Measurements from ENCODE around the gene LTBP1. TPM values are rescaled to one million over a fixed set of nuclear protein-coding genes. Genes with fewer than 3 reads are reported as not detected.

LTBP1 gene
- polyA plus RNA-seq, 3 donors from 2014 or later = 0.58 to 2.0 TPM; not detected in 1

DNA sequence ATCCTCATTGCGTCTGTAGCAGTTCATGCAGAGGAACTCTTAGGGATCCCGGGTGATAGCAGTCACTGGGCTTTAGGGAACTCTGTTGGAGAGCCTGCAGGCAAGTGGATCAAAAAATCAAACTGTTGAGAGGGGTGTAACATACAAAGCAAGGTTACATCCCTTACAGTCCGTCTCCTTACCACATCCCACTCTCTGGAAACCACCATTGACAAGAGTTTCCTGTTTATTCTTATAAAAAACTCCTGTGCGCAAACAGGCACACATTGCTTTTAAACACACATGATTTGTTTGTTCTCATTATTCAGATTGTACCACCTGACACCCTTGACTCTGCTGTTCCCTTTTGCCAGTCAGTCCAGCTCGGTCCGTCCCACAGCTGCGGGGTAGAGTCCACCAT is 137.7 kb downstream of the LTBP1 start:
- DNase-seq = no peak
- no peaks in the 10 kb centered on the region for H3K4me1 Mint-ChIP-seq
- no peaks in the 10 kb centered on the region for H3K9me3 Mint-ChIP-seq
- H3K36me3 Mint-ChIP-seq = no peaks in the 10 kb centered on the region
- H3K27ac Mint-ChIP-seq = no peak overlapping the region
- H3K27me3 Mint-ChIP-seq (ENCODE audit: low read depth in 3 of 3) = peaks cover 0 to 10% (median 5%) of the 10 kb centered on the region in 3 donors
- H3K4me3 Mint-ChIP-seq = peak overlapping the region in 1 of 5 donors; percentile 8

DNA sequence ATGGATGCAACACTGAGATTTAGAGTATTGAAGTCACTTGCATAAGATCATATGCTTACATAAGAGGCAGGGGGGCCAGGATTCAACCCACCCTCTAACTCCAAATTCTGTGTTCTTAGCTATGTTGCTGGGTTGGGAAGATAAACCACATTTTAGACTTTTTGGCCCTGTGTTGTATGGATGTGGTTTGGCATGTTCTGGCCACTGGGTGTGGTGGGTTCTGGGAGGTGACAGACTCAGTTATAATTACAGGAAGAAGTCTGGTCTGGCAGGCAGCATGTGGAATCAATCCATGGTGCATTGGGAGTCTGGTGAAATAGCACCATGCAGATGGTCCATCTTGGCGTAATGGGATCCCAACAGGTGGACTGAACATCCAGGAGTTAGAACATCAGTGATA is 138.9 kb downstream of the LTBP1 start:
- Mint-ChIP-seq H3K4me3 (no peak overlapping the region), H3K27me3 (ENCODE audit: low read depth in 3 of 3) (peaks cover 0 to 8% (median 5%) of the 10 kb centered on the region in 3 donors)

DNA sequence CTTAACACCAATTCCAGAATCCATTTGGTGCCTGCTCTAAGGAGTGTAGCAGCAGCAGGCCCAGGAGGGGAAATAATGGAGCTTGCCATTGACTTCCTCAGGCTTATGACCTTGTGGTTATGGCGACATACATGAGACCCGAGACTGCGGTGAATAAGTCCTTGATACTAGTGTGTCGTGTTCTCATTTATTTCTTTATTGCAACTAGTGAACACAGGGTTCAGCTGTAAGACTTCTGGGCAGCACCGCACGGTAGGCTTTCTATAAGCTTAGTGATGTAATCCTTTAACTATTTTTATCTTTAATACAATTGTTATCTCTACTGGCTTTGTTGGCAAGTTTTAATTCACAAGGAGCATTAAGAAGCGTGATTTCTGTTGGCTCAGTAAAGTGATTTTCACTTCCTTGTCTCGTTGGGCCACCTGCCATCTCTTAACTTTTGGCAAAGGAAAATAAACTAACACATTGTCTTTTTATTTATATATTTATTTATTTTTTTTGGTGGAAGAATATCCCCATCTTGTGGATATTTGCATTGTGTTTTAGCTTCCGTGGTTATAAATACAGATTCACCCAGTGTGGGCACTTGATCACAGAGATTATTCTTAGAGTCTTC is 139.8 kb downstream of the LTBP1 start:
- no peak overlapping the region for H3K27ac Mint-ChIP-seq
- H3K27me3 Mint-ChIP-seq (ENCODE audit: low read depth in 3 of 3) = peaks cover 0 to 9% (median 5%) of the 10 kb centered on the region in 3 donors
- H3K4me1 Mint-ChIP-seq = no peaks in the 10 kb centered on the region
- DNase-seq = no peak
- H3K4me3 Mint-ChIP-seq = no peak overlapping the region
- no peaks in the 10 kb centered on the region for H3K9me3 Mint-ChIP-seq
- no peaks in the 10 kb centered on the region for H3K36me3 Mint-ChIP-seq

More for the DNA sequence above, 138.9 kb downstream of the LTBP1 start:
- no peak for DNase-seq
- no peak overlapping the region for H3K27ac Mint-ChIP-seq
- H3K4me1 Mint-ChIP-seq = no peaks in the 10 kb centered on the region
- no peaks in the 10 kb centered on the region for H3K36me3 Mint-ChIP-seq
- no peaks in the 10 kb centered on the region for H3K9me3 Mint-ChIP-seq

DNA sequence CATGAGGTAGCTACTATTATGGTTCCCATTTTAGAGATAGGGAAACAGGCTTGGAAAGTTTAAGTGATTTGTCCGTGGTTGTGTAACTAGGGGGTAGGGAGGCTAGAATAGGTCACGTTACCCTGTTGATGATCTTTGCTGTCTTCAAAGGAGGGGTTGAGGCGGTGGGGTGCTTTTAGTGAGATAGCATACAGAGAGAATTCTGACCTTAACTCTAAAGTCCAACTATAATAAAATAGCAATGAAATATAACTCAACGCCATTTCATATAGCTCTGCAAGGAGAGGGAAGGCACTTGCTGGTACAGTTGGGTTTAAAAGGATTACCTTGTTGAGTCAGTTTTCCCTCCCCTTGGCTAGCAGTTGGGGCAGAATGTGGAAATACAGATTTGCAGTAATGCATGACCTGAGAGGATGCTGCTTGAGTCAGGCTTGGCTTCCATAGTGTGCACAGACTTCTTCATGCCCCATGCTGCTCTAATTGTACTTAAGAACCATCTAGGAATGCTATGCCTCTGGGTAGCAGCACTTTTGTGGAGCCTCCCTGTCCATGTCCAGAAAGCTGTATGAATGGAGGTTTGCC is 143.9 kb downstream of the LTBP1 start:
- no peaks in the 10 kb centered on the region for H3K36me3 Mint-ChIP-seq
- no peak overlapping the region for H3K4me3 Mint-ChIP-seq
- no peaks in the 10 kb centered on the region for H3K4me1 Mint-ChIP-seq
- H3K9me3 Mint-ChIP-seq = no peaks in the 10 kb centered on the region
- DNase-seq = no peak
- H3K27me3 Mint-ChIP-seq (ENCODE audit: low read depth in 3 of 3) = peaks cover 0 to 10% (median 5%) of the 10 kb centered on the region in 3 donors
- H3K27ac Mint-ChIP-seq = no peak overlapping the region

DNA sequence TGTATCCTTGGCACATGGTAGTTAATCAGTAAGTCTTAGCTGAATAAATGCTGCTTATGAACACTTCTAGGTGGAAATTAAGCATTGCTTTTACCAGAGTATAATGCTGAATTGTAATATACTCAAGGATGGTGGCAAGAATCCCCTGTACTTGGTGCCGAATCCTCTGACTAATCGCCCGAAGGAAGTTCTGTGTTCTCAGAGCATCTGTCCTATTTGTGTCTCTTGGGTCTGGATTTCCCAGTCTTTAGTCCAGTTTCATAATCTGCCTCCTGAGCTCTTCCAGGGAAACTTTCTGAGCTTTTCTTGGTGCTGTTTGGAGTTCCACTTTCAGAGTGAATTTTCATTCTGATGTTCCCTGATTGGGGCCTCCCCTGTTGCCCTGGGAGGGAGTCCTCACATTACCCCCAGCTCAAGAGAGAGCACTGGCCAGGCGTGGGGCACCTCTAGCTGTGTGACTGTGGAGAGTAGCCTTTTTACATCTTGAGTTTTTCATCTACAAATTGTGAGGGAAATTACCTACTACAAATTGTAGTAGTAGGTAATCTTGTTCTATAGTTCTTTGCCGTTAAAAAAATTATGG is 144.9 kb downstream of the LTBP1 start:
- no peaks in the 10 kb centered on the region for H3K4me1 Mint-ChIP-seq
- peaks cover 0 to 9% (median 3%) of the 10 kb centered on the region in 3 donors for H3K27me3 Mint-ChIP-seq (ENCODE audit: low read depth in 3 of 3)
- no peak overlapping the region for H3K4me3 Mint-ChIP-seq
- DNase-seq = no peak
- H3K36me3 Mint-ChIP-seq = no peaks in the 10 kb centered on the region
- no peak overlapping the region for H3K27ac Mint-ChIP-seq
- H3K9me3 Mint-ChIP-seq = no peaks in the 10 kb centered on the region

DNA sequence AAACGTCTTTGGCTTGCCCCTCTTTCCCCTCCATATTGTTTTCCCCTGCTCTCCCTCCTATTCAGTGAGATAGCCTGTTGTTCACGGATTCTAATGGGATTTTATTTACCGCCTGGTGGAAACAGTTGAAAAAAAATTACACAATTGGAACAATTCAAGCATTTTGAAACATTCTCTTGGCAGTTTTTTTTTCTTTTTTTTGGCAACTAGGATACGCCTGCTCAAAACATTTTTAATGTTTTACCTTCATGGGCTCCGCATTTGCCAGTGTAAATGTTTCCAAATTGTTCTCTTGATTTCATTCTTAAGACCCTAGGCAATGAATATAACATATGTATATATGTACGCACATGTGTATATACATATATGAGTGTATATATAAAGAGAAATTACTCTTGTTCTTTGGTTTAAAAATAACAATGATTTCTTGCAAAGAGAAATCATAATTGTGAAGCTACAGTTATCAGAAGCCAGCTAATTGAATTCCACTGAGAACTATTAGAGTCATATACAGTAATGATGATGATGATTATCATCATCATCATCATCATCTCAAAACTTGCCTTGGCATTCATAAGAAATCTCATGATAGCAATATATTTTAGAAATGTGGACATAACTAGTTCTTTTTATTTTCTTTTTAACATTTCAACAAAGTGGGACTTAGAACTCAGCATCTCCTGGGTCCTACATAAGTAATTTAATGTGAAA is 146.7 kb downstream of the LTBP1 start:
- H3K27me3 Mint-ChIP-seq (ENCODE audit: low read depth in 3 of 3) = peaks cover 0 to 6% (median 0%) of the 10 kb centered on the region in 3 donors
- H3K9me3 Mint-ChIP-seq = peaks cover 0 to 1% (median 0%) of the 10 kb centered on the region in 6 donors
- DNase-seq = no peak
- no peaks in the 10 kb centered on the region for H3K4me1 Mint-ChIP-seq
- no peak overlapping the region for H3K4me3 Mint-ChIP-seq
- H3K27ac Mint-ChIP-seq = no peak overlapping the region
- no peaks in the 10 kb centered on the region for H3K36me3 Mint-ChIP-seq

DNA sequence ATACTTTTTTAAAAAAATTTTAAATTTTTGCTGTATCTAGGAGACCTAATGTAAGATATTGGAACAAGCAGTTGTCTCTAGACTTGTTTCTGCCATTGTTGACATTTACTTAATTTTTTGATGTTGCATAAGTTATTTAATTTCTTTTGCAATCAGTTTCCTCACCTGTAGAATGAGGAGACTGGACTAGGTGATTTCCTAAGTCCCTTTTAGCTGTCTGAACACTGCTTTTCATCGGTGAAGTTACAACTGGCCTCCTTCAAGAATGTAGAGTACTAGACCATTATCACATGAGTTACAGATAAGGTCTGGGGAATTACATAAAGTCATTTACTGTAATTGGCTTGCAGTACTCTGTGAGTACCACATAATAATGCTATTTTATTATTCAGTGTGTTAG is 147.6 kb downstream of the LTBP1 start:
- Mint-ChIP-seq H3K9me3 (peaks cover 0 to 2% (median 0%) of the 10 kb centered on the region in 6 donors), H3K4me3 (no peak overlapping the region)

DNA sequence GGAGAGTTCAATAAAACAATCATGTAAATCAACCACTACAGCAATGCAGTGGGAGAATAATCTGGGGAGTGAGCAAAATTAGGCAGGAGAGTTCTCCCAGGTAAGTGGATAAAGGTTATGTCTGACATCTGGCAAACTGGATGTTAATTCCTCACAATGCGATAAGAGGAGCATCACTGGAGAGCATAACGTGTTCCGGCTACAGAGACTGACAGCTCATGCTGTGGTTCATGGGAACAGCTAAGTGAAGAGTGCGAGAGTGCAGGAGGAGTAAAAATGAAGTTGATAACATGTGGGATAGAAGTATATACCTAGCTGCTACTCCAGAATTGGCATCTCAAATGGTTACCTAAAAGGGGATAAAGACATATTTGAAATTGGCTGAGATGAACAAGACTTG is 153.2 kb downstream of the LTBP1 start:
- Mint-ChIP-seq H3K27me3 (ENCODE audit: low read depth in 3 of 3) (peaks cover 0 to 11% (median 2%) of the 10 kb centered on the region in 3 donors), H3K4me1 (no peaks in the 10 kb centered on the region), H3K27ac (no peak overlapping the region)

More for the DNA sequence above, 147.6 kb downstream of the LTBP1 start:
- H3K36me3 Mint-ChIP-seq = no peaks in the 10 kb centered on the region
- H3K27ac Mint-ChIP-seq = no peak overlapping the region
- no peaks in the 10 kb centered on the region for H3K4me1 Mint-ChIP-seq
- H3K27me3 Mint-ChIP-seq (ENCODE audit: low read depth in 3 of 3) = peaks cover 0 to 5% (median 0%) of the 10 kb centered on the region in 3 donors
- DNase-seq = no peak

DNA sequence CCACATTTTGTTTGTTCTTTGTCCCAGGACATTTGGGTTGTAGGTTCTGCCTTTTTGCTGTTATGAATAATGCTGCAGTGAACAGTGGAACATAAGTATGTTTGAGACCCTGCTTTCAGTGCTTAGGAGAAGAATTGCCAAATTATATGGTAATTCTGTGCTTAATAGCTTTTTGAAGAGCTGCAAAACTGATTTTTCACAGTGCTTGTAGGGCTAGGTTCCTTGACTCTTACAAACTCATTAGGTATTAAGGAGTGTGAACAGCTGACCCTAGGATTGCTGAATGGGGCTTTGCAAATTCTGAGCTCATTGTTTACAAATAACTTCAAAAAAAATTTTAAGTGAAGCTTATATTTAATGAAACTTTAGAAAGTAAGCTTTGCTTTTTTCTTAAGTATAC is 154.2 kb downstream of the LTBP1 start:
- H3K4me3 Mint-ChIP-seq = no peak overlapping the region
- DNase-seq = no peak
- no peak overlapping the region for H3K27ac Mint-ChIP-seq
- H3K36me3 Mint-ChIP-seq = no peaks in the 10 kb centered on the region
- no peaks in the 10 kb centered on the region for H3K4me1 Mint-ChIP-seq
- peaks cover 0 to 2% (median 0%) of the 10 kb centered on the region in 6 donors for H3K9me3 Mint-ChIP-seq
- H3K27me3 Mint-ChIP-seq (ENCODE audit: low read depth in 3 of 3) = peaks cover 0 to 11% (median 2%) of the 10 kb centered on the region in 3 donors

More for the DNA sequence above, 153.2 kb downstream of the LTBP1 start:
- Mint-ChIP-seq H3K36me3 (no peaks in the 10 kb centered on the region), H3K4me3 (no peak overlapping the region), H3K9me3 (peaks cover 0 to 2% (median 0%) of the 10 kb centered on the region in 6 donors)
- no peak for DNase-seq

DNA sequence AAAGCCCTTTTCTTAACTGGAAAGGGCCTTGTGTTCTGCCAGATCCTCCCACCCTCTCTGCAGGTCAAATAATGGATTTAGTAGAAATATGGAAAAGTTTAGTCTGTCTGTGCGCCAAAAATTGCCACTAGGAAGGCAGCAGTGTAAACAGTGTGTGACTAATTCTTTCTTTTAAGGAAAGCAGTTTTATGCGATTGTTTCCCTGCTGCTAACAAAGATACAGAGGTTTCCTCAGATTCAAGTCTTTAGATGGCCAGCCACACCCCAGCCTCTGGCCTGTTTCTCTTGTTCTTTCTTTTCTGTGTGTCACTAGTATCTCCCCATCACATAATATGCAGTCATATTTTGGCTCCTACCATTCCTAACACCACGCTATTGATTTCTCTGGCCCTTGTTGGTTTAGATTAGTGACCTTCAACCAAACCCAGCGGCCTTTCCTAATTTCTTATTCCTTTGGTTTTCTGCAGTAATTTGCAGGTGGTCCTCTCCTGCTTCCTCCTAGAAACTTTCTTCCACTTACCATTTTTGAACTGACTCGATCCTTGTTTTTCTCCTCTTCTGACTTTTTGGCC is 157.4 kb downstream of the LTBP1 start:
- H3K4me1 Mint-ChIP-seq = no peaks in the 10 kb centered on the region
- H3K27ac Mint-ChIP-seq = no peak overlapping the region
- DNase-seq = no peak
- peaks cover 0 to 15% (median 2%) of the 10 kb centered on the region in 3 donors for H3K27me3 Mint-ChIP-seq (ENCODE audit: low read depth in 3 of 3)
- H3K4me3 Mint-ChIP-seq = no peak overlapping the region
- H3K36me3 Mint-ChIP-seq = no peaks in the 10 kb centered on the region
- H3K9me3 Mint-ChIP-seq = peaks cover 0 to 2% (median 0%) of the 10 kb centered on the region in 6 donors

DNA sequence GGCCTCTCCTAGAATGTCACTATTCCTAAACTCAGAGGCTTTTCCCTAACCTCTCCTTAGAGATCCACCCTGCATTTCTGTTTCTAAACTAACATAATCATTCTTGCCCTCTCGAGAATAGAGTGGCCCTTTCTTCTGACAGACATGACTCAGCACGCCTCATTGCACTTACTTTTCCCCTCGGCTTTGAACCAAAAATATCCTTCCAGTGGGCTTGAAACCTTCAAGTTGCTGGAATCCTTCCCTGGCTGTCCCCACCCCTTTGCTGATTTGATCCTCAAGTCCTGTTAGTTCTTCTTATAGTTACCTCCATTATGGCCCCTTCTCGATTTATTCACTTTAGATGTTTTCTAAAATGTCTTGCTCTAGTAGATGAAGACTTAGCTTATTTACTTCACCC is 158.0 kb downstream of the LTBP1 start:
- no peak for DNase-seq
- Mint-ChIP-seq H3K9me3 (peaks cover 0 to 2% (median 0%) of the 10 kb centered on the region in 6 donors), H3K4me1 (no peaks in the 10 kb centered on the region), H3K27me3 (ENCODE audit: low read depth in 3 of 3) (peaks cover 0 to 15% (median 2%) of the 10 kb centered on the region in 3 donors), H3K27ac (no peak overlapping the region), H3K36me3 (no peaks in the 10 kb centered on the region), H3K4me3 (no peak overlapping the region)

DNA sequence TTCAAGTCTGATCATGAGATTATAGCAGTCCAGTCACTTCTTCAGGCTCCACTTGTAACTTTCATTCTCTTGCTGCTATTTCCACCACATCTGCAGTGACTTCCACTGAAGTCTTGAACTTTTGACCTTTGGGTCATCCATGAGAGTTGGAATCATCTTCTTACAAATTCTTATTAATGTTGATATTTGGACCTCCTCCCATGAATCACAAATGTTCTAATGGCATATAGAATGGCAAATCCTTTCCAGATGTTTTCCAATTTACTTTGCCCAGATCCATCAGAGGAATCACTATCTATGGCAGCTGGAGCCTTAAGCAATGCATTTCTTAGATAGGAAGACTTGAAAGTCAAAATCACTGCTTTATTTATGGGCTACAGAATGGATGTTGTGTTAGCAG is 159.4 kb downstream of the LTBP1 start:
- Mint-ChIP-seq H3K36me3 (no peaks in the 10 kb centered on the region), H3K4me3 (no peak overlapping the region), H3K4me1 (no peaks in the 10 kb centered on the region), H3K9me3 (peaks cover 0 to 2% (median 0%) of the 10 kb centered on the region in 6 donors), H3K27ac (no peak overlapping the region), H3K27me3 (ENCODE audit: low read depth in 3 of 3) (peaks cover 2 to 20% (median 3%) of the 10 kb centered on the region in 3 donors)
- DNase-seq = no peak

DNA sequence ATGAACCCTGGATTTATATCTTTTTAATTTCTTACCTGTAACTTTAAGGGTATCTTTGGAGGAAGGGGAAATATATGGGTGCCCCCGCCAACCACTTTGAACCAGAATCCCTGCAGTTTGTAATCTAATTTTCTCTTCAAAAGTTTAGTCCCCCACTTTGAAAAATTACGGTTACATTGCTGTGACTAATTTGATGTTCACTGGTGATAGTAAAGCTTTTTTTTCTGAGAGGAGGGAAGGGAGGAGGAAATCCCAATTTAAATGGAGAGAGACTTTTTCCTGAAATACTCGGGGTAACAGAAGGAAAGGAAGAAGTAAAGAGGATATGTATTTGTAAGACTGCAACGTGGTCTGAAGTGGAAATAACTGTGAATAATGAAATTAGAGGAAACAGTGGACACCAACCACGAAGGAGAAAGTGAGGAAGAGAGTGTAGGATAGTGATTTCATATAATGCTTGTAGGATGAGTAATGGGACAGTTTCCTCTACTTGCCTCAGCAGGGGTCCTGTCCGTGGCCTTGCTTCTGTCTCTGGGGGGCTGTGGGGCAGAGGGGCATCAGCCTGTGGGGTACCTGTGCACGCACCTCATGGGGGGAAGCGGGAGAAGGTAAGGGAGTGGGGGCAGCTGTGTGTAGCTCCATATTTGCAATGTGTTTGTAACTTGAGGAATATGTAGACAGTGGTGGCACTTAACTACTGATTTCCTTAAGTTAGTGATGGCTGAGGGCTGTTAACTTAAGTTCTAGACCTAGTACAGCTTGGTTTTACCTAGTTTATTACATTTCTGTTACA is 161.1 kb downstream of the LTBP1 start:
- no peak for DNase-seq
- Mint-ChIP-seq H3K27me3 (ENCODE audit: low read depth in 3 of 3) (peaks cover 2 to 15% (median 3%) of the 10 kb centered on the region in 3 donors), H3K4me1 (no peaks in the 10 kb centered on the region)

More for the DNA sequence above, 161.1 kb downstream of the LTBP1 start:
- peaks cover 0 to 2% (median 0%) of the 10 kb centered on the region in 6 donors for H3K9me3 Mint-ChIP-seq
- no peak overlapping the region for H3K4me3 Mint-ChIP-seq
- H3K27ac Mint-ChIP-seq = no peak overlapping the region
- no peaks in the 10 kb centered on the region for H3K36me3 Mint-ChIP-seq

Measured in immature natural killer cell (primary cell).